Measurements from ENCODE around the gene PAXX.

DNA sequence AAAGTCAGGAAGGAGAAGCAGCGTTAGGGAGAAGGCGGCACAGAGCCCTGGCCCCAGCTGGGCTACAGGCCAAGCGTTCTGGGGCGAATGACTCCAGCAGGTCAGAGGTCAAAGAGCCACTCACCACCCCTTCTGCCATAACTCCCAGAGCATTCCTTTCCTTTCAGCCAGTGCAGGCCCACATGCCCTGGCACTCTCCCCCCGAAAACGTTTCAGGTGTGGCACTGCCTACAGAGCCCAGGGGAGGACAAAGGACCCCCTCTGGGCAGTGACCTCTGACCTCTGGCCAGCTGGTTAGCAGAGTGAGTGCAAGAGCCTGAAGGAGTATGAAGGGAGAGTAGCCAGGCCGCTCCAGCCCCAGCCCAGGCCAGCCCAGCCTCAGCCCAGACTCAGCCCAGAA is 30.9 kb downstream of the PAXX start:
- TF ChIP-seq POLR2AphosphoS5 (IDR thresholded peaks at IDR 0.05) (no peak), CTCF (IDR thresholded peaks at IDR 0.05) (no peak), EP300 (IDR thresholded peaks at IDR 0.05) (no peak), POLR2A (IDR thresholded peaks at IDR 0.05) (no peak)

Measured in stomach (tissue), 4 donors.